ENCODE data around the gene ERLIN1.

ERLIN1 gene

DNA sequence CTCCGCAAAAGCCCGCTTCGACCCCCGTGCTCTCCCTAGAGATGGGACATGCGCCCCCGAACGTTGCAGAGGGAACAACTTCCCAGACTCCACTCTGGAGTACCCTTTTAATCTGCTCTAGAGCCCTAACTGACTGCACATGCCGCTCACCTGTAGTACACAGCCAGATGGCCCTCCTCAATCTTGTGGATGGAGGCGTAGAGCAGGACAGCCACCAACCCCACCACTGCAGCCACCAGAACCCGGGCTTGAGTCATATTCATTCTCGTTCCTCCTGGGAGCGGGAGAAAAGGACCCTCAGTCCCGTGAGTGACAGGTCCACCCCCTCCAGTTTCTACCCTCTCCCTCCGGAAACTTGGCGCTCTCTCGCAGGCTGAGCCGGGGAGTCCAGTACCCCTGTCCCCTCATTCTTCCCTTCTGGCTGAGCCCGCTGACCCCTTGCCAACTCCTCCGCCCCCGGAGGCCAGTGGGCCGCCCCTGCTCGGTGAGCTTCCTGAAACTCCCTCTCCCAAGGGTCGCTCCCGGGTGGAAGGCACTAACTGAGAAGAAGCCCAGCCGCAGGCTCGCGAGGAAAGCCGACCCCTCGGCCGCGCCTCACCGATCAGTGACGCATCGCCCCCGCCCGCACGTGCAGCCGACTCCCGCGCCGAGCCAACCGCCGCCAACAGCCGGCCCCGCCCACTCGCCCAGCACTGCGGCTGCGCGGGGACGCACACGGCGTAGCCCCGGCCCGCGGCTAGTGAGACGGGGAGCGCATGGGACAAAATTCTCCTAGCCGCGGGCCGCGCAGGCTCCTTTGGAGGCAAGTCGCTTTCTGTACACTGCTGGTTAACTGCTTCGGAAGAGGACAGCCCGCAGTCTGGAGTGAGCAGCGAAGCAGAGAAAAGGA lies at the start of gene ERLIN1:
Gene ERLIN1 (minus strand): TSS at position 666 of the 889 bp plus-strand sequence. CDS start 403 bp downstream, at position 263.
- peak; percentile 57 for DNase-seq (ENCODE audit: low read depth)

DNA sequence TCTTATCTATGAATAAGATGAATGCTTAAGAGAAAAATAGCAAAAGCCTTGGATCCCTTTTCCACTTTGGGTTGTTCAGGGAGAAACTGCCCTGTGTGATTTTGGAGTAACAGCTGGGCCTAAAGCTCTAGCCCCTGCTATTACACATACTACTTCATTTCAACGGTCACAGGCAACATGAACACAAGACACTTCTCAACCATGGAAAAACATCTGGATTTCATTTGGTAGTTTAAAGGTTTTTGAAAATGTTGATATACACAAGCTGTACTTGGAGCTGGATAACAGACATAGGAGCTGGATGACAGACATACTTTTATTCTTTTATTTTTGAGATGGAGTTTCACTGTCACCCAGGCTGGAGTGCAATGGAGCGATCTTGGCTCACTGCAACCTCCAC lies 46.3 kb upstream of the ERLIN1 start:
- no peak for DNase-seq (ENCODE audit: low read depth)

GRCh38 chr10:100229819-100230422 lies 44.1 kb upstream of the ERLIN1 start:
- no peak for DNase-seq (ENCODE audit: low read depth)

- no peak for DNase-seq (ENCODE audit: low read depth)
These were observed 38.0 kb upstream of the ERLIN1 start for GRCh38 chr10:100223879-100224278.

DNA sequence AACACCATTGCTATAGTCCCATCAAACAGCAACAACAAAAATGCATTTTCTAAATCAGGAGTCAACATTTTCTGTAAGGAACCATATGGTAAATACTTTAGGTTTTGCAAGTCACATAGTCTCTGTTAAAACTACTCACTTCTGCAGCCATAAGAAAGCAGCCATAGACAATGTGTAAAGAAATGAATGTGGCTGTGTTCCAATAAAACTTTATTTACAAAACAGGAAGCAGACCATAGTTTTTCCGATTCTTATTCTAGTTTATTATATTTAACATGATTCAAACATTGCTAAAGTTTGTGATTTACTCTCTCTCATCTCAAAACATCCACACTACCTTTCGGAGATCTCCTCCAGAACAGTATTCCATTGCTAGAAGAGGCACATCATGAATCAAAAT lies 36.7 kb upstream of the ERLIN1 start:
- DNase-seq (ENCODE audit: low read depth): no peak

DNA sequence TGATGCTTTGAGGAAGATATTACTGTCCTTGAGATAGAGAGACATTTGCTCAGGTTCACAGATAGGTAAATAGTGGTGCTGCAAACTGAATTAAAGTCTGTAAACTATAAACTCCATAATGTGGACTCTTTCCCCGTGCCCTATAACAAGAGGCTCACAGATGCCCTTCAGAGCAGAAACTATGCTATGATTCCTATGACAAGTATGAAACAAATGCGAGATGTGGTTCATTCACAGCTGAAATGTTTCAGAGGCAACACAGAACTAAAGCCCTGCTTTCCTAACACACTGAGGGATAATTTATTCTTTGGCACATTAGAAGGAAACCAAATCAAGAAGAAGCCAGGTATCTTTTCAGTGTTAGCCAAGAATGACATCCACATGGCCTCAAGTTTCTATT lies 30.2 kb upstream of the ERLIN1 start:
- DNase-seq (ENCODE audit: low read depth): no peak

GRCh38 chr10:100209303-100209702 lies 23.5 kb upstream of the ERLIN1 start:
- no peak for DNase-seq (ENCODE audit: low read depth)

GRCh38 chr10:100208276-100208675 lies 22.4 kb upstream of the ERLIN1 start:
- no peak for DNase-seq (ENCODE audit: low read depth)

DNA sequence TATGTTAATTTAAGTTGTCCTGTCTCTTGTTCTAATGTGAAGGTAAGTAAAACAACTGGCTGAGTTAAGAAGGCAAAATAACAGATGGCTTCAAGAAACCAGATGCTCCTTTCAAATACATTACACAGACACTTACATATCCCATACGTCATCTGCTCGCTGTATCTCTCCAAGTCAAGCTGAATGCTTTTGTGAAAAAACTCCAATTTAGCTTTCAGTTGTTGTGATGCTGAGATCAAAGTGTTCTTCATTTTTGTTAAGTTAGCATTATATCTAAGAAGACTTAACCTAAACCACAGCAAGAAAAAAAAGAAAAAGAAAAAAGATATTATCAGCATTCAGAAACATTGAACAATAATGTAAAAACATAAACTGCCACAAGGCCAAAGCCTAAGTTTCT lies 18.5 kb upstream of the ERLIN1 start:
- no peak for DNase-seq (ENCODE audit: low read depth)

GRCh38 chr10:100201549-100201948 lies 15.7 kb upstream of the ERLIN1 start:
- DNase-seq (ENCODE audit: low read depth): no peak

GRCh38 chr10:100194711-100195110 lies 8.9 kb upstream of the ERLIN1 start:
- DNase-seq (ENCODE audit: low read depth): no peak

DNA sequence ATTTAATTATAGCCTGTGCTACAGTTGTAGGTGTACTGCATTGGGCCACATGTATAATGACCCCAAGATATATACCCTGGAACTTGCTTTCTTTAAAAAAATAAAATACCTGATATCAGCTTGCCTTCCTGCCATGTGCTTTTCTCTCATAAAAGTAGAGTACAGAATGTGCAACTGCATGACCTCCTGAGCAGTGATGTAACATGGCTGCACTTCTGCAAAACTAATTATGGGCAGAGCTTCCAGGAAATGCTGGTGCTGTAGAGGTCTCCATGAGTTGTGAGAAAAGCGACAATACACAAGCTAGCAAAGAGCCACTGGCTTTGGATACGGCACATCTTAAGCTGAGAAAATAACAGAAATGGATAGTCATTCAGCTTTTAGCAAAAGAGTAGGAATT lies 6.5 kb upstream of the ERLIN1 start:
- DNase-seq (ENCODE audit: low read depth): no peak

- no peak for DNase-seq (ENCODE audit: low read depth)
These were observed 704 bp upstream of the ERLIN1 start for GRCh38 chr10:100186253-100187212.

GRCh38 chr10:100184840-100185239 lies 989 bp downstream of the ERLIN1 start:
- no peak for DNase-seq (ENCODE audit: low read depth)

DNA sequence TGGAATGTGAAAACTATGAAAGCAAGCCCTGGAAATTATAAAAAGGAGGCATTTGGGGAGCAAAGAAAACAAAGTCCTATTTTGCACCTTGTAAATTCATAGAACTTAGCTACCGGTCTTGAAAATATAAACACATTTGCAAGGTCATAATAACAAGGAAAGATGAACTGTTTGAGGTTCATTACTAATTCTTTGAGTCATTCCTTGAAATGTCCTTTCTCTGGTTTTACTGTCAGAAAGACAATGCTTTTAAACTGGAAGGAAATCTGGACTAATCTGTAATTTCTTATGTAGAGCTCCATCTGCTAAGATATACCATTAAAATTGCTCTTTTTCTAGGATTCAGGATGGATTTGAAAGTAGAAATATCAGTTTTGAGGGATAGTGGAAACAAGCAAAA lies 1.4 kb downstream of the ERLIN1 start:
- DNase-seq (ENCODE audit: low read depth): no peak

GRCh38 chr10:100183481-100183880 lies 2.3 kb downstream of the ERLIN1 start:
- DNase-seq (ENCODE audit: low read depth): no peak

GRCh38 chr10:100182908-100183307 lies 2.9 kb downstream of the ERLIN1 start:
- DNase-seq (ENCODE audit: low read depth): no peak

DNA sequence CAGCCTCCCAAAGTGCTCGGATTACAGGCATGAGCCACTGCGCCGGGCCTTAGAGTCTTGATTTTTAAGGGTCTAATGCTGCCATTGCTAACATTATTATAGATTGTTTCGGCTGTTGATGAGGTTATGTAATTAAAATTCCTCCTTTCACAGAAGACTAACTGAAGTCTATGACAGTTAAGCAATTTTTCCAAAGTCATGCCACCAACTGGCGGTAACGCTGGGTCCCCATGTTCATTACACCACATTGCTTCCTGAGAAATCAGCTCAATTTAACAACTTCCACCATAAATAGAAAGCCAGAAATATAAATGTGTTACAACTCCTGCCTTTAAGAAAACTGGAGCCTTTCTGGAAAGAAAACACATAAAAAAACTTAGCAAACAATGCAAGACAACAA lies 3.5 kb downstream of the ERLIN1 start:
- no peak for DNase-seq (ENCODE audit: low read depth)

GRCh38 chr10:100175875-100176274 lies 10.0 kb downstream of the ERLIN1 start:
- DNase-seq (ENCODE audit: low read depth): no peak

- DNase-seq (ENCODE audit: low read depth): no peak
These were observed 10.8 kb downstream of the ERLIN1 start for GRCh38 chr10:100174699-100175677.

- no peak for DNase-seq (ENCODE audit: low read depth)
These were observed 12.8 kb downstream of the ERLIN1 start for GRCh38 chr10:100173035-100173434.

Data from HS-5 (cell line).